ENCODE measurements around the gene RASIP1.

GRCh38 chr19:48739404-48740163 is 826 bp downstream of the RASIP1 start:
- TF ChIP-seq REST (tag by site-specific recombination; IDR thresholded peaks at IDR 0.05) (no peak), ZNF266 (tag by site-specific recombination; IDR thresholded peaks at IDR 0.05; ENCODE audit: low read depth) (no peak), ZNF362 (tag by site-specific recombination; IDR thresholded peaks at IDR 0.05) (no peak)
